ENCODE data around the gene SLC10A7. TPM values are rescaled to one million over a fixed set of nuclear protein-coding genes. Genes with fewer than 3 reads are reported as not detected.

The SLC10A7 gene
- total RNA-seq, 8 experiments from 2014 or later: 4.8 to 11.6 (median 9.3) TPM

GRCh38 chr4:146334862-146335449 lies 186.8 kb downstream of the SLC10A7 start:
- Histone ChIP-seq H3K27ac (no peak overlapping the region), H3K4me3 (no peak overlapping the region), H3K4me1 (replicated peaks in 1 of 2) (no peaks in the 10 kb centered on the region)
- in situ Hi-C loops (cut with MboI; ENCODE audit: low pct_unique_long_range_greater_than_20kb in 2 of 9, low sequenced_read_pairs in 9 of 9, unreplicated experiment in 9 of 9): loop anchor here in 6 of 9 experiments (25.0 kb wide), 2 partner anchors 577 to 752 kb away; no protein-coding TSS in a partner anchor
- no peak for ATAC-seq (replicated peaks in 6 of 8)
- WGBS, 10 experiments: 20 to 100% (median 81%) methylated on average over 1 to 4 of the region's 4 CpGs; no CpG with 5 or more reads in 1 of the 10 experiments

GRCh38 chr4:146333895-146334262 lies 187.9 kb downstream of the SLC10A7 start:
- no peak overlapping the region for H3K27ac ChIP-seq
- no peak for ATAC-seq (replicated peaks in 6 of 8)
- WGBS, 10 experiments: 29 to 92% (median 72%) methylated on average over 1 to 2 of the region's 2 CpGs; no CpG with 5 or more reads in 1 of the 10 experiments
- H3K4me3 ChIP-seq: no peak overlapping the region
- H3K4me1 ChIP-seq (replicated peaks in 1 of 2): no peaks in the 10 kb centered on the region
- in situ Hi-C loops (cut with MboI; ENCODE audit: low pct_unique_long_range_greater_than_20kb in 2 of 9, low sequenced_read_pairs in 9 of 9, unreplicated experiment in 9 of 9): loop anchor here in 6 of 9 experiments (25.0 kb wide), 2 partner anchors 578 to 753 kb away; no protein-coding TSS in a partner anchor

GRCh38 chr4:146333187-146333894 lies 188.4 kb downstream of the SLC10A7 start:
- in situ Hi-C loops (cut with MboI; ENCODE audit: low pct_unique_long_range_greater_than_20kb in 2 of 9, low sequenced_read_pairs in 9 of 9, unreplicated experiment in 9 of 9): loop anchor here in 6 of 9 experiments (25.0 kb wide), 2 partner anchors 579 to 754 kb away; no protein-coding TSS in a partner anchor
- Histone ChIP-seq H3K4me3 (no peak overlapping the region), H3K27ac (no peak overlapping the region), H3K4me1 (replicated peaks in 1 of 2) (no peaks in the 10 kb centered on the region)
- 3 to 75% (median 54%) methylated on average over 1 to 4 of the region's 4 CpGs for WGBS, 10 experiments
- peak in 3 of 8 experiments; percentile 33 to 83 (median 46) for ATAC-seq (replicated peaks in 6 of 8)

- H3K4me1 ChIP-seq (replicated peaks in 1 of 2): no peaks in the 10 kb centered on the region
- no peak for ATAC-seq (replicated peaks in 6 of 8)
- H3K27ac ChIP-seq: no peak overlapping the region
- WGBS, 10 experiments: 20 to 90% (median 82%) methylated on average over 1 to 4 of the region's 4 CpGs
- in situ Hi-C loops (cut with MboI; ENCODE audit: low pct_unique_long_range_greater_than_20kb in 2 of 9, low sequenced_read_pairs in 9 of 9, unreplicated experiment in 9 of 9): loop anchor here in 6 of 9 experiments (25.0 kb wide), 2 partner anchors 582 to 757 kb away; no protein-coding TSS in a partner anchor
- H3K4me3 ChIP-seq: no peak overlapping the region
Observed at GRCh38 chr4:146330392-146330791, 191.3 kb downstream of the SLC10A7 start.

- peak in 2 of 8 experiments; percentile 48 to 68 for ATAC-seq (replicated peaks in 6 of 8)
- in situ Hi-C loops (cut with MboI; ENCODE audit: low pct_unique_long_range_greater_than_20kb in 2 of 9, low sequenced_read_pairs in 9 of 9, unreplicated experiment in 9 of 9): loop anchor here in 6 of 9 experiments (25.0 kb wide), 2 partner anchors 583 to 758 kb away; no protein-coding TSS in a partner anchor
- Histone ChIP-seq H3K4me1 (replicated peaks in 1 of 2) (no peaks in the 10 kb centered on the region), H3K4me3 (no peak overlapping the region), H3K27ac (no peak overlapping the region)
Observed at GRCh38 chr4:146329050-146329716, 192.6 kb downstream of the SLC10A7 start.

- H3K27ac ChIP-seq: no peak overlapping the region
- no peaks in the 10 kb centered on the region for H3K4me1 ChIP-seq (replicated peaks in 1 of 2)
- WGBS, 10 experiments: 0 to 50% methylated on average over 1 to 2 of the region's 6 CpGs; no CpG with 5 or more reads in 8 of the 10 experiments
- in situ Hi-C loops (cut with MboI; ENCODE audit: low pct_unique_long_range_greater_than_20kb in 2 of 9, low sequenced_read_pairs in 9 of 9, unreplicated experiment in 9 of 9): loop anchor here in 6 of 9 experiments (25.0 kb wide), 2 partner anchors 584 to 759 kb away; no protein-coding TSS in a partner anchor
- ATAC-seq (replicated peaks in 6 of 8): no peak
- H3K4me3 ChIP-seq: no peak overlapping the region
Observed at GRCh38 chr4:146327859-146328650, 193.7 kb downstream of the SLC10A7 start.

GRCh38 chr4:146318894-146319293 lies 202.8 kb downstream of the SLC10A7 start:
- no peak for ATAC-seq (replicated peaks in 6 of 8)
- no peak overlapping the region for H3K4me3 ChIP-seq
- H3K4me1 ChIP-seq (replicated peaks in 1 of 2): no peaks in the 10 kb centered on the region
- H3K27ac ChIP-seq: no peak overlapping the region
- in situ Hi-C loops (cut with MboI; ENCODE audit: low pct_unique_long_range_greater_than_20kb in 2 of 9, low sequenced_read_pairs in 9 of 9, unreplicated experiment in 9 of 9): no loop called here

GRCh38 chr4:146317783-146318182 lies 204.0 kb downstream of the SLC10A7 start:
- 60 to 100% (median 97%) methylated on average over 1 of the region's 1 CpG for WGBS, 10 experiments
- H3K4me1 ChIP-seq (replicated peaks in 1 of 2): no peaks in the 10 kb centered on the region
- in situ Hi-C loops (cut with MboI; ENCODE audit: low pct_unique_long_range_greater_than_20kb in 2 of 9, low sequenced_read_pairs in 9 of 9, unreplicated experiment in 9 of 9): no loop called here
- no peak overlapping the region for H3K4me3 ChIP-seq
- no peak overlapping the region for H3K27ac ChIP-seq
- ATAC-seq (replicated peaks in 6 of 8): peak in 1 of 8 experiments; percentile 48

GRCh38 chr4:146315184-146315583 lies 206.6 kb downstream of the SLC10A7 start:
- in situ Hi-C loops (cut with MboI; ENCODE audit: low pct_unique_long_range_greater_than_20kb in 2 of 9, low sequenced_read_pairs in 9 of 9, unreplicated experiment in 9 of 9): no loop called here
- no peak for ATAC-seq (replicated peaks in 6 of 8)
- 75 to 100% (median 100%) methylated on average over 1 of the region's 1 CpG; no CpG with 5 or more reads in 2 of the 10 experiments for WGBS, 10 experiments
- Histone ChIP-seq H3K4me3 (no peak overlapping the region), H3K4me1 (replicated peaks in 1 of 2) (peaks cover 0 to 8% of the 10 kb centered on the region in 2 donors), H3K27ac (no peak overlapping the region)

GRCh38 chr4:146311238-146311970 lies 210.3 kb downstream of the SLC10A7 start:
- Histone ChIP-seq H3K4me3 (no peak overlapping the region), H3K27ac (no peak overlapping the region), H3K4me1 (replicated peaks in 1 of 2) (peaks cover 0 to 8% of the 10 kb centered on the region in 2 donors)
- in situ Hi-C loops (cut with MboI; ENCODE audit: low pct_unique_long_range_greater_than_20kb in 2 of 9, low sequenced_read_pairs in 9 of 9, unreplicated experiment in 9 of 9): no loop called here
- WGBS, 10 experiments: 60 to 100% (median 79%) methylated on average over 1 to 3 of the region's 3 CpGs; no CpG with 5 or more reads in 2 of the 10 experiments
- ATAC-seq (replicated peaks in 6 of 8): peak in 3 of 8 experiments; percentile 52 to 58 (median 56)

- no peak for ATAC-seq (replicated peaks in 6 of 8)
- no peak overlapping the region for H3K4me3 ChIP-seq
- H3K4me1 ChIP-seq (replicated peaks in 1 of 2): peaks cover 0 to 8% of the 10 kb centered on the region in 2 donors
- no peak overlapping the region for H3K27ac ChIP-seq
- in situ Hi-C loops (cut with MboI; ENCODE audit: low pct_unique_long_range_greater_than_20kb in 2 of 9, low sequenced_read_pairs in 9 of 9, unreplicated experiment in 9 of 9): no loop called here
Observed at GRCh38 chr4:146310319-146311021, 211.3 kb downstream of the SLC10A7 start.
